Measurements from ENCODE around the gene DGKD. TPM values are rescaled to one million over a fixed set of nuclear protein-coding genes. Genes with fewer than 3 reads are reported as not detected.

The DGKD gene
- polyA plus RNA-seq, 1 experiment: 10.8 TPM

DNA sequence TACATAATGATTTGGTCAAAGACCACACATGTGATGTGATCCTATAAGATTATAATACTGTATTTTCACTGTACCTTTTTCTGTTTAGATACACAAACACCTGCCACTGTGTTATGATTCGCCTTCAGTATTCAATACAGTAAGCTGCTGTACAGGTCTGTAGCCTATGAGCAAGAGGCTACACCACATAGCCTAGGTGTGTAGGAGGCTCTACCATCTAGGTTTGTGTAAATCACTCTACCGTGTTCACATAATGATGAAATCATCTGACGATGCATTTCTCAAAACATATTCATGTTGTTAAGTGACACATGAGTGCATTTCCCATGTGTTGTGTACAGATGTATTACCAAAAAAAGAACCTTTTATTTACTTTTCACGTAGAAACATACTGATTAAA lies 137.8 kb downstream of the DGKD start:
- CTCF ChIA-PET: interaction anchor here (0.6 kb wide), 1 partner anchor 348 kb away, joined by 3 read pairs; no protein-coding TSS in a partner anchor
- H3K27me3 ChIP-seq (ENCODE audit: control insufficient read depth, insufficient read depth, low read length): no peaks in the 10 kb centered on the region
- no peak overlapping the region for H3K4me3 ChIP-seq (ENCODE audit: low read depth, low read length)
- H3K27ac ChIP-seq (ENCODE audit: low read depth, low read length): no peak overlapping the region
- TF ChIP-seq, protein P1, sequence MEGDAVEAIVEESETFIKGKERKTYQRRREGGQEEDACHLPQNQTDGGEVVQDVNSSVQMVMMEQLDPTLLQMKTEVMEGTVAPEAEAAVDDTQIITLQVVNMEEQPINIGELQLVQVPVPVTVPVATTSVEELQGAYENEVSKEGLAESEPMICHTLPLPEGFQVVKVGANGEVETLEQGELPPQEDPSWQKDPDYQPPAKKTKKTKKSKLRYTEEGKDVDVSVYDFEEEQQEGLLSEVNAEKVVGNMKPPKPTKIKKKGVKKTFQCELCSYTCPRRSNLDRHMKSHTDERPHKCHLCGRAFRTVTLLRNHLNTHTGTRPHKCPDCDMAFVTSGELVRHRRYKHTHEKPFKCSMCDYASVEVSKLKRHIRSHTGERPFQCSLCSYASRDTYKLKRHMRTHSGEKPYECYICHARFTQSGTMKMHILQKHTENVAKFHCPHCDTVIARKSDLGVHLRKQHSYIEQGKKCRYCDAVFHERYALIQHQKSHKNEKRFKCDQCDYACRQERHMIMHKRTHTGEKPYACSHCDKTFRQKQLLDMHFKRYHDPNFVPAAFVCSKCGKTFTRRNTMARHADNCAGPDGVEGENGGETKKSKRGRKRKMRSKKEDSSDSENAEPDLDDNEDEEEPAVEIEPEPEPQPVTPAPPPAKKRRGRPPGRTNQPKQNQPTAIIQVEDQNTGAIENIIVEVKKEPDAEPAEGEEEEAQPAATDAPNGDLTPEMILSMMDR (IDR thresholded peaks at IDR 0.05; ENCODE audit: low read depth, low read length): no peak
- POLR2A ChIA-PET: no interaction called here
- DNase-seq (ENCODE audit: low read depth, low spot score): no peak
- no peaks in the 10 kb centered on the region for H3K9me3 ChIP-seq (ENCODE audit: control insufficient read depth, insufficient read depth, low read length)

GRCh38 chr2:233492751-233493150 lies 138.5 kb downstream of the DGKD start:
- POLR2A ChIA-PET: no interaction called here
- CTCF ChIA-PET: interaction anchor here (0.8 kb wide), 1 partner anchor 65 kb away, joined by 4 read pairs; no protein-coding TSS in a partner anchor

GRCh38 chr2:233495503-233496496 lies 141.5 kb downstream of the DGKD start:
- POLR2A ChIA-PET: no interaction called here
- H3K27ac ChIP-seq (ENCODE audit: low read depth, low read length): no peak overlapping the region
- no peak for DNase-seq (ENCODE audit: low read depth, low spot score)
- no peaks in the 10 kb centered on the region for H3K9me3 ChIP-seq (ENCODE audit: control insufficient read depth, insufficient read depth, low read length)
- no peak overlapping the region for H3K4me3 ChIP-seq (ENCODE audit: low read depth, low read length)
- TF ChIP-seq, protein P1 (IDR thresholded peaks at IDR 0.05; ENCODE audit: low read depth, low read length): no peak
- no peaks in the 10 kb centered on the region for H3K27me3 ChIP-seq (ENCODE audit: control insufficient read depth, insufficient read depth, low read length)
- CTCF ChIA-PET: no interaction called here

More at GRCh38 chr2:233492751-233493150, 138.5 kb downstream of the DGKD start:
- TF ChIP-seq, protein P1 (IDR thresholded peaks at IDR 0.05; ENCODE audit: low read depth, low read length): no peak
- DNase-seq (ENCODE audit: low read depth, low spot score): no peak
- Histone ChIP-seq H3K27ac (ENCODE audit: low read depth, low read length) (no peak overlapping the region), H3K27me3 (ENCODE audit: control insufficient read depth, insufficient read depth, low read length) (no peaks in the 10 kb centered on the region), H3K9me3 (ENCODE audit: control insufficient read depth, insufficient read depth, low read length) (no peaks in the 10 kb centered on the region), H3K4me3 (ENCODE audit: low read depth, low read length) (no peak overlapping the region)

DNA sequence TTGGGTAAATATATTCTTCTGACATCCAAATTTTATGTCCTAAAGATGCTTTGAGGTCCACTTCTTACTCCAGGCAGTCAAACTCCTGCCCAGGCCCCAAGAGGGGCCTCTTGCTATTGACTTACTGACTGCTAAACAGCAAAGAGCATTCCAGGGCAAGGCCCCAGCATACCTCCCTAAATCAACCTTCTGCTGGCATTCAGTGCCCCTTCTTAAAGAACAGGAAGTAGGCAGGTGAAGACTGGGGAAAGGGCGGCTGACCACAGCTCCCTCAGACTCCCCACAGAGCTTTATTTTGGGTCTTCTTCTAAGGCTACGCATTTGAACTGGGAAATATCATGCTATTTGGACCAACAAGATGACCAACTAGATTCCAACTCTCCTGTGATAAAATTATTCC lies 143.4 kb downstream of the DGKD start:
- TF ChIP-seq, protein P1 (IDR thresholded peaks at IDR 0.05; ENCODE audit: low read depth, low read length): no peak
- Histone ChIP-seq H3K9me3 (ENCODE audit: control insufficient read depth, insufficient read depth, low read length) (peaks cover 4% of the 10 kb centered on the region), H3K4me3 (ENCODE audit: low read depth, low read length) (no peak overlapping the region), H3K27me3 (ENCODE audit: control insufficient read depth, insufficient read depth, low read length) (no peaks in the 10 kb centered on the region), H3K27ac (ENCODE audit: low read depth, low read length) (no peak overlapping the region)
- ChIA-PET CTCF (no interaction called here), POLR2A (interaction anchor here (0.6 kb wide), 1 partner anchor 617 kb away, joined by 7 read pairs; no protein-coding TSS in a partner anchor)
- DNase-seq (ENCODE audit: low read depth, low spot score): no peak

DNA sequence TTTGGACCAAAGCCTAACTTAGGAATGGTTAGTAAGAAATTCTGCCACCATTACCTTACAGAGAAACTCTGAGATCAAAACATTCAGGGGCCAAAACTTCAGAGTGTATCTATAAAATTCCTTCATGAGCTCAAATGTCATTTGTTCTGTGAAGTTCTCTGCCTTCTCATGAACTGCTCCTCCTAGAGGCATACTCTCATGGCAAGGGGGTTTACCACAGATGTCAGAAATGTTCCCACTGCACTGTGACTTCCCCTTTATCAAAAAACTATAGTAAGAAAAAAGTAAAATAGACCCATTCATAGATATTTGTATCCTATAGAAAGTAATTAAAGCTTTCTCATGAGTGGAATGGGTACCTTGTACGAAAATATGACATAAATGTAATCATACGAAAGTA lies 143.8 kb downstream of the DGKD start:
- CTCF ChIA-PET: no interaction called here

More for the DNA sequence above, 143.8 kb downstream of the DGKD start:
- no peak overlapping the region for H3K4me3 ChIP-seq (ENCODE audit: low read depth, low read length)
- H3K27ac ChIP-seq (ENCODE audit: low read depth, low read length): no peak overlapping the region
- TF ChIP-seq, protein P1 (IDR thresholded peaks at IDR 0.05; ENCODE audit: low read depth, low read length): no peak
- H3K9me3 ChIP-seq (ENCODE audit: control insufficient read depth, insufficient read depth, low read length): peaks cover 4% of the 10 kb centered on the region
- no peaks in the 10 kb centered on the region for H3K27me3 ChIP-seq (ENCODE audit: control insufficient read depth, insufficient read depth, low read length)
- POLR2A ChIA-PET: interaction anchor here (0.6 kb wide), 2 partner anchors 31 to 616 kb away, joined by 4 to 7 read pairs; no protein-coding TSS in a partner anchor
- DNase-seq (ENCODE audit: low read depth, low spot score): no peak

Measured in AG04450 (cell line).